HG03432 (cell line): ENCODE data around the gene PRAC1.

Experiments used
- ATAC-seq: cut with Tn5 transposase; IDR thresholded peaks from one replicate; pipeline ENCODE4 v1.9.1; 2021; ENCODE audit warnings: mild to moderate bottlenecking, moderate library complexity; ENCODE audit not compliant: unreplicated experiment

Gene PRAC1

DNA sequence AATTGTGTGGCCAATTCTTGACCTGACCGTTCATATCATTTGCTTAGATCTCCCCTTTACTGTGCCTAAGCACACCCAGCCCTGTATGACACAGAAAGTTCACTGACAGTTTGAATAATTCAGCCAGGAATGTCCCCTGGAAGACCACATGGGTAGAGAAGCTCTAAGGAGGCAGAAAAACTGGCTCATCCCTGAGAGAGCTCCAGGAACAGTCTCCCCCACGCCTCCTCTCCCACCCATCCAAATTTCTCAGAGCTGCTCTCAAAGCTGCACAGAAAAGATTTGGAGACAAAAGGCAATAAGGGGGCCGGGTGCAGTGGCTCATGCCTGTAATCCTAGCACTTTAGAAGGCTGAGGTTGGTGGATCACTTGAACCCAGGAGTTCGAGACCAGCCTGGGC is 11.2 kb downstream of the PRAC1 start:
- no peak for ATAC-seq

- no peak for ATAC-seq
Measured at GRCh38 chr17:48704361-48705248, 17.7 kb downstream of the PRAC1 start.

DNA sequence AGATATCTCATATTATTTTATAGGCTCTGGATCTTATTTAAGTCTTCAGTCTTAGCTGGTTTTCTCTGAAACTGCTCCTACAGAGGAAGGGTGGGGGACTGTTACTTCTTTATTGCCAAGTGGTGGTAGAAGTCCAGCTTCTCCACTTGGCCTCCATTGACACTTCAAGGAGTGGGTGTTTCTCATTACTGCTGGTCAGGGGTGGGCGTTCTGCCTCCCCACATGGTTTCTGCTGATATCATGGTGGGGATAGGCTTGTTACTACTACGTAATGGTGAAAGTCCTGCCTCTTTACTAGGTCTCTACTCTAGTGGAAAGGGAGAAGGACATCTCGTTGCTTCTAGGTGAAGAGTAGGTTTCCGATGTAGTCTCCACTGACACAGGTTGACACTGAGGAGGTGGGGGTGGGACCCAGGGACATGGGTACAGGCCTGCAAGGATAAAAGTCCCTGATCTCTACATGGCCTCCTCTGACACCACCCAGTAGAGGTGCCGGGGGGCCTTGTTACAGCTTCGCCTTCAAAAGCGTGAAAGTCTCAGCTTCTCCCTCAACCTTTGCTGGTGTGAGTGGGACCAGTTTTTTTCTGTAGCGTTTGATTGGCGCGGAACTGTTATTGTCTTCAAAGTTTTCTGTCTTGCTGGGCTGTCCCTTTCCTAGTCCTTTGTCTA is 20.3 kb downstream of the PRAC1 start:
- no peak for ATAC-seq

GRCh38 chr17:48693178-48693577 is 29.1 kb downstream of the PRAC1 start:
- ATAC-seq = no peak

GRCh38 chr17:48692049-48692448 is 30.3 kb downstream of the PRAC1 start:
- ATAC-seq = no peak

DNA sequence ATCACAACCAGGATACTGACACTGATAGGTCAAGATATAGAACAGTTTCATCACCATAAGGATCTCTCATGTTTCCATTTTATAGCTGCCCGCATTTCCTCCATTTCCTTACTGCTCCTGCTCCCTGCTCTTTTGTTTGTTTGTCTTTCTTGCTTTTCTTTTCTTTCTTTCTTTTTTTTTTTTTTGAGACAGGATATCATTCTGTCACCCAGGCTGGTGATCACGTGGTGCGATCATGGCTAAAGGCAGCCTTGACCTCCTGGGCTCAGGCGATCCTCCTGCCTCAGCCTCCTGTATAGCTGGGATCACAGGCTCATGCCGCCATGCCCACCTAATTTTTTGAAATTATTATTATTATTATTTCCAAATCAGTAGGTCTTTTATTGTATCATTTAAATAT is 31.7 kb downstream of the PRAC1 start:
- no peak for ATAC-seq

DNA sequence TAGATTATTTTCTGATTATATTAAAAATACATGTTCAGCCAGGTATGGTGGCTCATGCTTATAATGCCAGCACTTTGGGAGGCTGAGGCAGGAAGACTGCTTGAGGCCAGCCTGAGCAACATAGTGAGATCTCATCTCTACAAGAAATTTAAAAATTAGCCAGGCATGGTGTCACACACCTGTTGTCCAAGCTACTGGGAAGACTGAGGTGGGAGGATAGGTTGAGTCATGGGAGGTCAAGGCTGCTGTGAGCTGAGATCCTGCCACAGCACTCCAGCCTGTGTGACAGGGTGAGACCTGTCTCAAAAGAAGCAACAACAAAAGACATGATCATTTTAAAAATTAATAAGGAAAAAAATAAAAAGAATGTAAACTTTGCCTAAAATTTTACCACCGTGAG is 40.7 kb downstream of the PRAC1 start:
- ATAC-seq = no peak

DNA sequence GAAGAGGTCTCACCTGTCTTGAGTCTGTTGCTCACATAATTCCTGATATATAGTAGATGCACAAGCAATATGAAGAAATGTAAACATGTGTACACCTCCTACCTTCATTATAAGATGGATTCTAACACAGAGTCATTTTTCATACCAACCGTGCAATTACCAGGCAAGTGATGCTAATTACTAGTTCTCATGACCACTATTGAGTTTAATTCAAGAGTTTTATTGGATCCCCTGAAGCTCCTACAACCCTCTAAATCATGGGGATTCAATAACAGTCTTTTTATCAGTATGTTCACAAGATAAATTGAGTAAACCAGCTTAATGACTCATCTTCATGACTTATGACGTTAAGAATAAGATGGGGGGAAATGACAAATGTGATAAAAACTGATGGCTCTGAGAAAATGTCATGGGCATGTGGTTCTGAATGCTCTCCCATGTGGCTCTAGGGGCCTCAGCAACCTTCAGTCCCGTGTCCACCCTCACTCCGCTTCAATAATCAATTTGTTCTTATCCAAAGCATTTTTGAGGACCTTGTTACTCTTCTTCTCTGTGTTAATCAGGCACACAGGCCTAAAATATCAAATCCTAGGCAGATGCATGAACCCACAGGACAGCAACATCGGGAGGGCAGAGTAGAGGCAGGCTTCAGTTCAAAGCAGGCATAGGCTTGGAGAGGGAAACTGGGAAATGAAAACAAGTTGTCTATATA is 42.8 kb downstream of the PRAC1 start:
- no peak for ATAC-seq

DNA sequence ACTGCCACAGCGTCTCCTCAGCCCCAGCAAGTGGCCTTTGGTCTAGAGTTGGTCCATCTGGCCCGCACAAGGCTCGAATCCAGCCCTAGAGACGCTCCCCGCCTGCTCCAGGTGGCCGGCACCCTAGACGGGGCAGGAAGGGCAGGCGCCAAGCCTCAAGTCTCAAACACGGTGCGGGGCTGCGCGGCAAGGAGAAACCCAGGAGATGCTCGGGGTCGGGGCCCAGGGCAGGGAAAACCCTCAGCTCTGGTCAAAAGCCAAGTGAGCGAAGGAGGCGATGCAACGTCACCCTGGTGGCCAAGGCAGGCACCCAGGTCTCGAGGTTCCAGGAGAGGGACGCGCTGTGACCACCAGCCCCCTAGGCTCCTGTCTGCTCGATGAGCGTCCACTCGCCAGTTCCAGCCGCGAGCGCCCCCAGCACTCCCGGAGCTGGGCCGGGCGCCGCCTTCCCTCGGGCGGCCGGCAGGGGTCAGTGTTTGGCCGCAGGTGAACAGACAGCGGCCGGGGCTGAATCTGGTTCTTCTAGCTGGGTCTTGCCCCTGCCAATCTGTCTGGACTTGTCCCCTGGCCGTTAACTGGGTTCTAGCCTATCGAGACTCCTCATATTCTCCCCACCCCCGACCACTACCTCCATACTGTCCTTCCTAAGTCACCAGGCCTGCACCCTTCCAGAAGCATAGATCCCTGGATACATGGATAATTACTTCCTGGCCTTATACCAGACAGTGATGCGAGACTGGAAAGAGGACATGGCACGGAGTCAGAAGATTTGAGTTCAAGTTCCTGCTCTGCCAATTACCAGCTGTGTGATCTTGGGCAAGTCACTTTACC is 44.0 kb downstream of the PRAC1 start:
- peak; percentile 74 for ATAC-seq

DNA sequence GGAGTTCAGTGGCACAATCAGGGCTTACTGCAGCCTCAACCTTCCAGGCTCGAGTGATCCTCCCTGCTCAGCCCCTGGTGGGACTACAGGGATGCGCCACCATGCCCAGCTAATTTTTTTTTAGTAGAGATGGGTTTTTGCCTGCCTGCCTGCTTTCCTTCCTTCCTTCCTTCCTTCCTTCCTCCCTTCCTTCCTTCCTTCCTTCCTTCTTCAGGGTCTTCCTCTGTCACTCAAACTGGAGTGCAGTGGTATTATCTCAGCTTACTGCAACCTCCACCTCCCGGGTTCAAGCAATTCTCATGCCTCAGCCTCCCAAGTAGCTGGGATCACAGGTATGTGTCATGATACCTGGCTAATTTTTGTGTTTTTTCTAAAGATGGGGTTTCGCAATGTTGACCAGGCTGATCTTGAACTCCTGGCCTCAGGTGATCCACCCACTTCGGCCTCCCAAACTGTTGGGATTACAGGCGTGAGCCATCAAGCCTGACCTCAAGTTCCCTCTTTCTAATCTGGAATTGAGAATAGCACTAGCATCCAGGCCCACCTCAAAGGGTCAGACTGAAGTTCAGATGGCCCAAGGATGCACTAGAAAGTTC is 45.3 kb downstream of the PRAC1 start:
- no peak for ATAC-seq

- ATAC-seq = no peak
Measured at GRCh38 chr17:48672340-48672739, 50.0 kb downstream of the PRAC1 start.
